Small intestine (tissue), 7 donors: ENCODE data around the gene OR6K6. TPM values are rescaled to one million over a fixed set of nuclear protein-coding genes. Genes with fewer than 3 reads are reported as not detected.

ENCODE experiments used
- DNase-seq, 2 donors: peaks; one replicate each; pipeline versions ENCODE4 v3.0.0 to v3.0.0-alpha.2; 2013
- FAIRE-seq: peaks from 2 replicates; lab custom pipeline; 2012; peaks lifted over from hg19 to GRCh38; lab: Jason Lieb, UNC
- H3K27ac ChIP-seq, 3 donors: one replicate each; pipeline ENCODE4 v1.5.1; 2013; ENCODE audit warnings: low read length in 2 of 3, mild to moderate bottlenecking in 2 of 3, control low read depth in 1 of 3, inconsistent platforms in 1 of 3, low read depth in 1 of 3, moderate library complexity in 1 of 3
- H3K27me3 ChIP-seq, 3 donors: one replicate each; pipeline ENCODE4 v1.6.1; 2013; ENCODE audit warnings: low read length in 3 of 3, inconsistent platforms in 1 of 3; ENCODE audit not compliant: control insufficient read depth in 3 of 3, insufficient read depth in 3 of 3
- H3K36me3 ChIP-seq, 3 donors: one replicate each; pipeline ENCODE4 v1.6.1; 2013; ENCODE audit warnings: low read length in 3 of 3, inconsistent platforms in 1 of 3, low read depth in 1 of 3, mild to moderate bottlenecking in 1 of 3, moderate library complexity in 1 of 3; ENCODE audit not compliant: control insufficient read depth in 3 of 3, insufficient read depth in 2 of 3
- H3K4me1 ChIP-seq, 3 donors: one replicate each; pipeline ENCODE4 v1.6.1; 2013; ENCODE audit warnings: low read length in 2 of 3, inconsistent platforms in 1 of 3, low read depth in 1 of 3, mild to moderate bottlenecking in 1 of 3, moderate library complexity in 1 of 3; ENCODE audit not compliant: control insufficient read depth in 3 of 3, insufficient read depth in 2 of 3
- H3K4me3 ChIP-seq, 3 donors: one replicate each; pipeline ENCODE4 v1.5.1; 2013; ENCODE audit warnings: low read length in 3 of 3, control low read depth in 1 of 3, inconsistent platforms in 1 of 3, low read depth in 1 of 3, mild to moderate bottlenecking in 1 of 3, moderate library complexity in 1 of 3
- H3K9me3 ChIP-seq, 2 donors: one replicate each; pipeline ENCODE4 v1.6.1; 2013; ENCODE audit warnings: low read depth in 1 of 2, low read length in 1 of 2; ENCODE audit not compliant: control insufficient read depth in 2 of 2, insufficient read depth in 1 of 2
- WGBS, 3 donors: extraction: QIAGEN DNeasy Blood & Tissue Kit; methylation state at CpG; one replicate each; pipeline ENCODE4 v1.1.7; 2013; 5-methylcytosine and 5-hydroxymethylcytosine counted together
- polyA plus RNA-seq, 4 donors: library from polyadenylated mRNA; stranded (reverse) in 3 of 4; unstranded in 1 of 4; fragments of 200-250 nt in 3 of 4; fragments of 120-200 nt in 1 of 4; gene quantifications; one replicate each; pipeline versions ENCODE4 v1.2.1 to v1.2.3, GENCODE V29; 2013
- donor health status: healthy with polysubstance abuse.
- donor health status: control.
- donor health status: control.
- donor health status: Bipolar disorder and iron deficiency.
- donor health status: healthy.

The OR6K6 gene
- polyA plus RNA-seq, 4 donors, result not detected

DNA sequence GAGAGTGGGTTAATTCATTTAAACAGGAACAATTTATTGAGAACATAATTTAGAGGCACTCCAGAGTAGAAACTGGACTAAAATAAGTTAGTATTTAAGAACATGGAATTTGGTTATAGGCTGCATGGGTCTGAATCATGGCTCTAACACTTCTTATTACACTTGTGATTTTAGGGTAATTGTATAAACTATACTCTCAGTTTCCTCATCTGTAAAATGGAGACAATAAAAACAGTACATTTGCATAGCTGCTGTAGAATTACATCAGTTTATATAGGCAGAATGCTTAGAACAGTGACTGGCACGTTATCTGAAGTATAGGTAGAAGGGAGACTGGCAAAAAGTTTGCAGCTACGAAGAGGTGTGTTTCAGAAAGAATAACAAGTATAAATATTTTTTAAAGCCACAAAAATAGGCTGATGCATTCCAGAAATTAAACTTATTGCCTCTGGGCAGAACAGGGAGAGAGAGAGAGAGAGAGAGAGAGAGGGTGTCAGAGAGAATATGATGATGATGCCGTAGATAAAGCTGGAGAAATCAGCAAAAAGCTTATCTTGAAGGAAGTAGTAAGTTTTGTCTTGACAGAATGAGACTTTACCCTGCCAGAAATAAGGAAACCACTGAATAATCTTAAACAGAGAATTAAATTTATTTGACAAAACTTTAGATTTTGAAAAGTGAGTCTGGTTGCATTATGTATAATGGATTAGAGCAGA is 25.9 kb upstream of the OR6K6 start:
- Histone ChIP-seq H3K36me3 (no peaks in the 10 kb centered on the region), H3K4me3 (no peak overlapping the region), H3K27me3 (no peaks in the 10 kb centered on the region), H3K9me3 (no peaks in the 10 kb centered on the region), H3K27ac (no peak overlapping the region), H3K4me1 (no peaks in the 10 kb centered on the region)
- FAIRE-seq, result no peak
- 69 to 78% (median 76%) methylated on average over 3 of the region's 3 CpGs for WGBS, 3 donors
- DNase-seq, result no peak

DNA sequence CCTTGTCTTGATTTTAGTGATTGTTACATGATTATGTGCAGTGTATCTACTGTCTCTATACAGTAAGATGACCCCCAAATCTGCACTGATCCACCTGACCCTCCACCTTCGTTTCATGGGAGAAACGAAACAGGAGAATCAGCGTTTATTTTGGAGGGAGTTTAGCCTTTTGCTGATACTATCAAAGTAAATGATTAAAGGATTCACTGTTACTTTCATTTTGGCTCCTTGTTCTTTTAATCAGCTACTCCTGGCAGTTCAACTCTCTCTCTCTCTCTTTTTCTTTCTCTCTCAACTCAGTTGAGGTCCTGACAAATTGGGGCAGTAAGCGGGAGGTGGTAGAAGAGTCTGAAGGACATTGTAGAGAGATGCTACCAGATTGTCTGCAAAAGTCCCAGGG is 24.1 kb upstream of the OR6K6 start:
- WGBS, 3 donors, result 21 to 51% (median 40%) methylated on average over 4 of the region's 4 CpGs
- no peaks in the 10 kb centered on the region for H3K9me3 ChIP-seq
- no peaks in the 10 kb centered on the region for H3K4me1 ChIP-seq
- no peak overlapping the region for H3K4me3 ChIP-seq
- H3K36me3 ChIP-seq, result no peaks in the 10 kb centered on the region
- H3K27me3 ChIP-seq, result no peaks in the 10 kb centered on the region
- no peak for FAIRE-seq
- H3K27ac ChIP-seq, result no peak overlapping the region
- DNase-seq, result peak in 1 of 2 donors; percentile 1

DNA sequence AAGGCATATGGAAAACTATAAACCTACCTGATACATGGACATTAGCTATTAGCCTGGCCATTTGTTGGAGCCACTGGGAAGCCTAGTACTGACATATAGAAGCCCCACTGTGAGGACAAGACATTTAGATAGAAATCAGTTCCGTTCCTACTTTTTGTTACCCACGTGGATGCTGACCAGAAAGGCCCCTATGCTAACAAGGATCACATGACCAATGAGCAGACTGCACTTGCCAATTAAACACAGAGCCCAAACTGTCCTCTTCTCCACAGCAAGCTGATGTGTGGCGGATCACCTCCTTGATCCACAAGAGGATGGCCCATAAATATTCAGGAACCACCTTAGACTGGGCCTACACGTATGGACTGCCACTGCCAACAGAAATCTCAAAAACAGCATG is 22.8 kb upstream of the OR6K6 start:
- no peak for DNase-seq
- 82 to 86% (median 83%) methylated on average over 4 of the region's 4 CpGs for WGBS, 3 donors
- Histone ChIP-seq H3K27ac (no peak overlapping the region), H3K36me3 (no peaks in the 10 kb centered on the region), H3K9me3 (no peaks in the 10 kb centered on the region), H3K27me3 (no peaks in the 10 kb centered on the region), H3K4me3 (no peak overlapping the region), H3K4me1 (no peaks in the 10 kb centered on the region)
- no peak for FAIRE-seq

DNA sequence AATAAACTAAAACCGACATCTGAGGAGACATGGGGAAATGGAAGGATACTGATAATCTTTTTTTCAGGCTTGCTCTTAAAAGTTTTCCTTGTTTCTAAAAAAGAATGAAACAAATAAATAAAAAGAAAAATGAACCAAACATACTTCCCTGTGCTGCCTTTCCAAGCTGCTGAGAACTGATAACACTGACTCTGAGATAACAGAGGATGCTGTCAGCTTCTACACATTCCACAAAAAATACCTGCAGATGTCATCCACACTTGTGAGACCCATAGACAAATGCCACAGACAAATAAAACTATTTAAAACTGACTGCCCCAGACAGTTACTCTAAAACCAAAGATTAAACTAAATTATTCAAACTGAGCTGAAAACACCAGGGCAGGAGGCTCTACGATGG is 22.0 kb upstream of the OR6K6 start:
- WGBS, 3 donors, result 73 to 80% (median 80%) methylated on average over 2 of the region's 2 CpGs
- Histone ChIP-seq H3K27me3 (no peaks in the 10 kb centered on the region), H3K27ac (no peak overlapping the region), H3K4me3 (no peak overlapping the region), H3K36me3 (no peaks in the 10 kb centered on the region), H3K4me1 (no peaks in the 10 kb centered on the region), H3K9me3 (no peaks in the 10 kb centered on the region)
- DNase-seq (no peak), FAIRE-seq (no peak)

DNA sequence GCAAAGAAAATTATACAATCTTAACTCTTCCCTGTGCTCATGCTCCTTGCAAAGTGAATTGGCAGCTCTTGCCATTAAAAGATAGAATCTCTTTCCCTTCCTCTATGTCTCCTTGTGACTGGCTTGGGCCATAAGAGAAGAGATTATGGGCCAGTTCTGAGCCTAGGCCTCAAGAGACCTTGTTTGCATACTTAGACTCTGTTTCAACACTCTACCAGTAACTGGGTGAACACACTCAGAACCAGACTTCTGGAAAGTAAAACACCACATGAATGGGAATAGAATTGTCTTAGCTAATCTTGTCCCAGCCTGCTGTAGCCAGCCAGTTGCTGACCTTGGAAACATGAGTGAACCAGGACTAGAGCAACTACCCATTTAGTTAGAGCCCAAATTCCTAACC is 18.7 kb upstream of the OR6K6 start:
- Histone ChIP-seq H3K36me3 (no peaks in the 10 kb centered on the region), H3K4me3 (no peak overlapping the region), H3K27ac (no peak overlapping the region), H3K27me3 (no peaks in the 10 kb centered on the region), H3K9me3 (no peaks in the 10 kb centered on the region), H3K4me1 (no peaks in the 10 kb centered on the region)
- DNase-seq (no peak), FAIRE-seq (no peak)

DNA sequence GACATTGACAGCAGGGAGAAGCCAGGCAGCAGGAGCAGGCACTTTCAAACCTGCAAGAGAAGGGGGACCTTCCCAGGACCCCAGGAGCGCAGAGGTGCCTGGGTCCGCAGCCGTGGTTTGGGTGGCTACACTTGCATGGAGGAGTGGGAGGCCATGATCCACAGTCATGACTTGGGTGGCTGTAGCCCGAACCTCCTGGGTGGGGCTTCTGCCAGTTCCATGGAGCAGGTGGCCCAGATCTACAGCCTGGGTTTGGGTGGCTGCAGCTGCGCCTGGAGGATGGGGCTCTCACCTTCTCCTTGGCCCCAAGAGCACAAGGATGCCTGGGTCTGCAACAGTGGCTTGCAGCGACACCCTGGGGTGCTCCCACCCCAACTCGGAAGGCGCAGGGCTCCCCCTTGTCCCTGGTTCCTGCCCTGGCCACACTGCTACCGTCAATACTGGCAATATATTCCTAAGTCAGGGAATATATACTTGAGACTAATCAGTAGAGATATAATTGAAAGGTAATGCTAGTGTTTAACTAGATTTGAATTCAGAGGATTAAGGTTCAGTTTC is 2.3 kb upstream of the OR6K6 start:
- DNase-seq (no peak), FAIRE-seq (no peak)
- H3K36me3 ChIP-seq, result no peaks in the 10 kb centered on the region
- H3K27ac ChIP-seq, result no peak overlapping the region
- H3K4me3 ChIP-seq, result no peak overlapping the region
- H3K4me1 ChIP-seq, result no peaks in the 10 kb centered on the region
- WGBS, 3 donors, result 81 to 87% (median 82%) methylated on average over 9 of the region's 9 CpGs
- no peaks in the 10 kb centered on the region for H3K27me3 ChIP-seq
- no peaks in the 10 kb centered on the region for H3K9me3 ChIP-seq

DNA sequence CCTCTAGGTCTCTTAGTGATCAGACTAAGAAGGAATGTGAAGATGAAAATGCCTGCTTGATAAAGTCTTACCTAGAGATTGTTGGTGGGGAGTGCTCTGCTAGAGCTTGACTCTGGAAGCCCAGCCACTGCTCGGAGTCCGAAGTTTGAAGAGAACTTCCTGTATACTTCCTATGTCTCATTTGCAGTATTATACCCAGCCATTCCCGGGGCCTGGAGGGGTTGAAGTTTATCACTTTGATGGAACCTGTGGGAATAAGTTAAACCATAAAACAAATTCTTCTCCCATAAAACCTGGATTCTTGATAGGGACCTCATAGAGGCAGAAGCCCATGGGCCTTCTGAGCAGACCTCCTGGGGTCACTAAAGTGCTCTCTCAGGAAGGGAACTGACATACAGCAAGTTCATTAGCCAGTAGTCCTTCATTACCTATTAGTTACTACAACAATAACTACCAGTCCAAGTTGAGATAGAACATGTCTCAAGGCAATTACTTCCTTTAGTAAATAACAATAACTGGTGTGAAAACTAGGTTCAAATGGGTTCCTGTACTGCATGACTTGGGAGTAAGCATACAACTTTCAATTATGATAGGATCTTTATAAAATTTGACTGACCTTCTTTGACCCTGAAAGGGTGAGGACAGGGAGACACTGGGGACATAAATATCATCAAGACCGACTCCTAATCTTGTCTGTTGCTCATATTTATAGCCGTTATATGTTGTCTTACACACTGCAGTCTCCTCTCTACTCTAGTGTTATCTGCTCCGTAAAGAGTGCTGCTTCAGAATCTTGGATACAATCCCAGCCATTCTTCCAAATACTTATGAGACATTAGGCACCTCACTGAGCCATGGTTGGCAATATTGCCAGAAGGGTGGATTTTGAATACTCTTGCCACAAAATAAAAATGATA is 17.7 kb downstream of the OR6K6 start, which contains the start of gene OR6N1:
Gene OR6N1, minus strand, starts transcription at position 246 of the 917 bp plus-strand sequence. CDS start 5,513 bp downstream, outside the sequence.
- no peaks in the 10 kb centered on the region for H3K4me1 ChIP-seq
- DNase-seq (no peak), FAIRE-seq (no peak)
- no peak within 1 kb of the TSS for H3K27ac ChIP-seq
- no peak within 1 kb of the TSS for H3K4me3 ChIP-seq
- H3K27me3 ChIP-seq, result no peaks in the 10 kb centered on the region
- WGBS, 3 donors, result 58 to 71% (median 64%) methylated on average over 6 of the region's 6 CpGs
- H3K36me3 ChIP-seq, result no peaks in the 10 kb centered on the region
- no peaks in the 10 kb centered on the region for H3K9me3 ChIP-seq

DNA sequence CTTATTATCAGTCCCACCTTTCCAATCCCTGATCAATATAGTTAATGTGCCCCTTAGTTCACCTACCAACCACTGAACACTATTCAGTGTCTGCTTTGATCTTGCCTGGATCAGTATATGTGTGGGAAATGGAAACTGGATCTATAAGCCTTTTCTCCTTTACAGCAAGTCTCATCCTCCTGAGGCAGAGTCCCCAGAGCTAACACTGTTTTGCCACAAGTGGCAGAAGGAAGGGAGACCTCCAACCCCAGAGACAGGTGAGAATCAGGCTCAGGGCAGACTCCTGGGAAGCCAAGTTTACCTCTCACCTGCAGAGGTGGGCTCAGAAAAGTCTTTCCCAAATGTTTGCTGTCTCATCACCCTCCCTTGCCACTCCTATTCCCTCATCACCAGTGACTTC is 26.6 kb downstream of the OR6K6 start, which contains the start of gene OR6N2:
Gene OR6N2, minus strand, starts transcription at position 101 of the 400 bp plus-strand sequence. CDS start 3,569 bp downstream, outside the sequence.
- H3K27me3 ChIP-seq, result no peaks in the 10 kb centered on the region
- H3K4me3 ChIP-seq, result no peak within 1 kb of the TSS
- no peak for DNase-seq
- no peaks in the 10 kb centered on the region for H3K4me1 ChIP-seq
- no peak within 1 kb of the TSS for H3K27ac ChIP-seq
- no peak for FAIRE-seq
- H3K36me3 ChIP-seq, result no peaks in the 10 kb centered on the region
- no peaks in the 10 kb centered on the region for H3K9me3 ChIP-seq
